ENCODE data around the gene C6orf163.

The C6orf163 gene

GRCh38 chr6:87357479-87358196 is 13.0 kb downstream of the C6orf163 start:
- DNase-seq: no peak

- DNase-seq: no peak
Observed at GRCh38 chr6:87364602-87365252, 20.1 kb downstream of the C6orf163 start.

DNA sequence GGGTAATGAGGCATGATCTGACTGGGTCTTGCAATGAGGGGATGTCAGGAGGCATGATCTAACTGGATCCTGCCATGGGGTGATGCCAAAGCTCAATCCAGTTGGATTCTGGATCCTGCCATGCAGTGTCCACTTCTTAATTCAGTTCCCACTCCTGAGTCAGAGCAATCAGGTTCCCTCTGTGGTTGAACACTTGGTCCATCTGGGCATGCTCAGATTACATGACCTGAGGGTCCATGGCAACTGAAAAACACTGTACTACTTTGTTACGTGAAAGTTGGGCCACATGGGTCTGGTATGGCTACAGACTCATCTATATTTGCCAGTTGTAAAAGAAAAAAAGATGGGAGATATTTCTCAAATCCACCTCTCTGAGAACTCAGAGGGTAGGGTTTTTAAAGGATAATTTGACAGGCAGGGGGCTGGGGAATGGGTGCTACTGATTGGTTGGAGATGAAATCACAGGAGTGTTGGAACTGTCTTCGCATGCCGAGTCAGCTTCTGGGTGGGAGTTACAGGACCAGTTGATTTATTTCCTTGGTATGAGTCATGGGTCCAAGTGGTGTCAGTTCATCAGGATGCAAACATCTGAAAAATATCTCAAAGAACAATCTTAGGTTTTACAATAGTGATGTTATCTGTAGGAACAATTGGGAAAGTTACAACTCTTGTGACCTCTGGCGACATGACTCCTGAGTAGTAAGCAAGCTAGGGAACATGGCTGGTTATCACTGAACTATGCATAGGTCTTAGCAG is 21.6 kb downstream of the C6orf163 start:
- DNase-seq: no peak

- no peak for DNase-seq
Observed at GRCh38 chr6:87366899-87367298, 22.3 kb downstream of the C6orf163 start.

- no peak for DNase-seq
Observed at GRCh38 chr6:87373377-87373776, 28.8 kb downstream of the C6orf163 start.

DNA sequence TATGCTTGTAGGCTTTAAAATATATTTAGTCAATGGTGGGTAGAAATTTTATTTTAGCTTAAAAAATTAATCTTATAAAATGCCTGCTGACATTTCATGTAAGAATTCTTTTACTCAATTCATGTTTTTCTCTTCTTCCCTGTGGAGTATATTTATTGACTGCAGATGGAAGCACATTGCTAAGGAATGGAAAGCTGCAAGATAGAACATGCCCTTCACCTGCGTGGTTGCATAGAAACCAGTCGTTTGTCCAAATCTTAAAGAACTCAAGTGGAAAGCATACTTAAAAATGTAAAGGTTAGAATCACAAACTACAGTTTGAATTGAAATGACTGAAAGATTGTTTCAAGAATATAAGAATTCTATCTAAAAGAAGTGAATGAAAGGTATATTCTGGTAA is 30.7 kb downstream of the C6orf163 start:
- no peak for DNase-seq

GRCh38 chr6:87376643-87377042 is 32.0 kb downstream of the C6orf163 start:
- no peak for DNase-seq

DNA sequence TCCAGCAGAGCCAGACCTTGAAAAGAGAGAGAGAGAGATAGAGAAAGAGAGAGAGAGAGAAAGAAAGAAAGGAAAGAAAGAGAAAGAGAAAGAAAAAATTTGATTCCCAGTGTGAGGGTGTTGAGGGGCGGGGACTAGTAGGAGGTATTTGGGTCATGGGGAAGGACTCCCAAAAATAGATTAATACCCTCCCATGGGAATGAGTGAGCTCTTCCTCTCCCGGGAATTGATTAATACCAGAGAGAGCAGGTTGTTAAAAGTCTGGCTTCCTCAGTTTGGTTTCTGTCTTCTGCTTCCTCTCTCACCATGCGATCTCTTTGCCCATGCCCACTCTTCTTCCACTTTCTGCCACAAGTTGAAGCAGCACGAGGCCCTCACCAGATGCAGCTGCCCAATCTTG is 34.3 kb downstream of the C6orf163 start:
- DNase-seq: no peak

DNA sequence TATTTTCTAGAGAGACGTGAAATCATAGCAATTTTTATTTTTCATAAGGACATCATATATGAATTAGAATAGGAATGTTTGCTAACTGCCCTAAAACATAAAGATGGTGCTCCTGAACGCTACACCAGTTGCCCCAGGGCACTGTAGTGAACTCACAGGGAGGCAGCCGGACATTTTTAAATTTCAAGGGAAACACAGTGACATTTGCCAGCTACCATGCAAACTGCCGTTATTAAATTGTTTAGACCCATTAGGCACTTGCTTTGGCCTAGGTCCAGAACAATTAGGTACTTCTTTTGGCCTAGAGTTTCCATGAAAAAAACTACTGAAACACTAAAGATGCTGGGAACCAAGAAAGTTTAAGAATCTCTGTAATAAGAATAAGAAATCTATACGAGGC is 38.2 kb downstream of the C6orf163 start:
- DNase-seq: no peak

DNA sequence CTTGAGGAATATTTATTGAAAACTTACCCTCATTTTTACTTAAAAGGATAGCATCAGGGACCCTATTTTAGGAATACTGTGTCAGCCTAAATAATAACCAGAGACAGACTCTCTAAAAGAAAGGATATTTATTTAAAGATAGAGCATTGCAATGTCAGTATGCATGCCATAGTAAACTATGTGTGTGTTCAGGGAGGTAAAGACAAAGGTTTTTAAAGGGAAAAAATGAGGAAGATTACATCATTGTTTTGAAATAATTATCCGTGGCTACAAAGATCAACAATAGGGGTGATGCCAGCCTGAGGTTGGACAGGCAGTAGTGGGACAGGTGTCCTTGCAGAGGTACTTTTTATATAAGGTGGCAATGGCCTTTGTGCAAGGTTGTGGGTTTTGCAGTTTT is 39.4 kb downstream of the C6orf163 start:
- no peak for DNase-seq

DNA sequence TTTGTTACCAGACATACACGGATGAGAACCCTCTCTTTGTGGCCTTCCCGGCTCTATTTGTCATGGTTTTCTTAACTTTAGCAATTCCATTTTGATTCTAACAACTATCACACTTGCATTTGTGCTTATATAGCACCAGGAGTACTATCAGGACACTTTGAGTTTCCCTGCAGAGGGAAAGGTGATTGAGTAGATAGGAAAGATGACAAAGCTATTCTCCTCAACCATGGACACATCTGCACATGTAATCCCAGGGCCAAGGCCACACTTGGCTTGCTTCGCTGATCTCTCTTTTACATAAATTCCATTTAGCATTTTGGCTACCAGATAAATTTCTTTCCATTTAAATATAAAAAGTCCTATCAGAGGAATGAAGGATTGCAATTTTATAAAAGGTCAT is 39.8 kb downstream of the C6orf163 start:
- no peak for DNase-seq

DNA sequence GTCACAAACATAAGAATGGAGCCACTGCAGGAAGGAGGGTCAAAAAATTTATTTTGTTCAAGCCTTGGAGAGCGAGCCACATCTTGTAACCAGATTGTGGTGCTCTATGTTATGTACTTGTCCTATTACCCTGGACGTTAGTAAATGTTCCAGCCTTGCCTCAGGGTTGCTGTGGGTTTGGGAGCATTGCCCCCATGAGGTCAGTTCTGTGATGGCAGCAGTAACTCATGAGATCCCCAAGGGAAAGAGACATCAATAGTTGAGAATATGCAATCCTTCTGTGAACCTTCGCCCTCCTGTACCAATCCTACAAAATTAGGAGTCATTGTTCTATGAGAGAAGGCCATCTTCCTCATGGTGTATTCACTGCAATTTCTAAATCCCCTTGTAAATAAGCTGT is 46.7 kb downstream of the C6orf163 start:
- DNase-seq: peak; percentile 37 to 64

- DNase-seq: peak; percentile 90 to 91
Observed at GRCh38 chr6:87393026-87393622, 48.5 kb downstream of the C6orf163 start.

GRCh38 chr6:87395431-87395830 is 50.8 kb downstream of the C6orf163 start:
- no peak for DNase-seq

- peak; percentile 93 to 94 for DNase-seq
Observed at GRCh38 chr6:87396595-87397392, 52.2 kb downstream of the C6orf163 start.

DNA sequence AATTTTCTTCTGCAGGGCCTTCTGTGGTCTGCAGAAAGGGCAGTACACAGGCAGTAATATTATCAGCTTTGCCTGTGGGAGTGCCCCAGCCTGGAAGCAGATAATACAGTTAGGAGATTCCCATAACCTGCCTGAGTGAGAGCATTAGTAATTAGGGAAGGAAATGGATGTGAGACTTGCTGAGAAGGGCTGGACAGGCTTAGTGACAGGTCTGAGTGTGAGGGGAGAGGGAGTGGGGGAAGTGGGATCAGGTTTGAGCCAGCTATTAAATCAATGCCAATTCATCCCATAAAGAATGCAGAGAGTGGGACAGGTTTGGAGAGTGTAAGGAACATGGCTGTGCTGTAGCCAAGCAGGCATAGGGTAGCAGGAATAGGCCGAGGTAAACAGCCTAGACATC is 53.0 kb downstream of the C6orf163 start:
- peak in 1 of 2 experiments; percentile 5 for DNase-seq

DNA sequence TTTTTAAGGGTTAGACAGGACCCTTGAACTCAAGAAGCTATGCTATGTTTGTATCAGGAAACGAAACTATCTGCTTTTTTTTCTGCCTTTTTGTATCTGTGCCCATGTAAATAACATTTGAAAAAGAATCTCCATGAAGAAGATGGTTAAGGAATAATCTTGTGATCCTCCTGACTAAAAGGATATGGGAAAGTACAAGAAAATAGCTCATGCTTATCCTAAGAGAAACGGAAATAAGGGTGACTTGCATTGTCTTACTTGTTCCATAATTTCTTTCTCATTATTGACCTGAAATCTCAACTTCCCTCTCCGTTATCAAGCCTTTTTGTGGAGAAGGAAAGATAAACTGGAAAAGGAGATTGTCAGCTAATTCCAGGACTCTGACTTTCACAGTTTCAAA is 57.2 kb downstream of the C6orf163 start:
- DNase-seq: no peak

DNA sequence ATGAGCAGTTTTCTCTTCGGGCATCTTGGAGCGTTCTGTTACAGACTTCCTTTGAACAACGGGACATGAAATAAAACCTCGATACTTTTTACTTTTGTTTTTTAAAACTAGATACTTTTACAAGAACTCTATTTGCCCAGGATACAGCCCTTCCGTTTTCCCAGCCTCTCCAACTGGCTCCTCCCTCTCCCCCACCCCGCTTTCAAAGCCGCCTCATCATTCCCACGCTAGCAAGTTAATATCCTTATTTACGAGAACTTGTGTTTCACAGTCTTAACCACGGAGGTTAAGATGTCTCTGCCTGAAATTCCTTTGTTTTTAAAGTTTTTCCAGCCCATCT is 62.9 kb downstream of the C6orf163 start:
- DNase-seq: peak; percentile 47 to 54

DNA sequence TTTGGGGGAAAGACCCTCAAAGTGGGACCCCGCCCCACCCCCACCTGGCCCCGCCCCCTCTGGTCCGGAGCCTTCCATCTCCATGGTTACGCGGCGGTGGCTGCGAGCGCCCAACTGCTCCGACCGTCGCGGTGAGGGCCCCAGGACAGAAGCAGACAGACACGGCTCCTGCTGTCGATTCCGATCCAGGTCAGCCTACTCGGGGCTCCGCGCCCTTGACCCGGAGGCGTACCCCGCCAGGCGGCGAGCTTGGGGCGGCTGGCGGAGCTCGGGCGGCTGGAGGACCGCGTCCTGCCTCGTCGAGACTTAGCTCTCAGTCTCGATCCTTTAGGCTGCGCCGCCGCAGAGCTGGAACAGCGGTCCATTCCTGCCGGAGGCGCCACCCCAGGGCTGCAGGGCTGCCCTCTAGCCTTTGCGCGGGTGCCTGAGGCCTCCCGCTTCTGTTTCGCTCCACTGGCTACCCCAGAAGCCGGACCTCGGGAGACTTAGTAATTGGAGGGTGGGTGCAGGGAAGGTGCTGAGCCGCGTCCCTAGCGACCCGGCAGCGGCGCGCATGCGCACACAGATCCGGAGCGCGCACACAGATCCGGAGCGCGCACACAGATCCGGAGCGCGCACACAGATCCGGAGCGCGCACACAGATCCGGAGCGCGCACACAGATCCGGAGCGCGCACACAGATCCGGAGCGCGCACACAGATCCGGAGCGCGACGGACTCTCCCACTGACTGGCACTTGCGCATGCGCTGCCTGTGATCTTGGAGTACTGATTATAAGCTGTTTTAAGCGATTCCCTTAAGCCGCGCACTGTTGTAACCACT is 63.5 kb downstream of the C6orf163 start, which contains the start of gene CFAP206:
TSS of gene CFAP206 (plus strand) at position 72 of the 820 bp plus-strand sequence. CDS start 1,868 bp downstream, outside the sequence.
- DNase-seq: peak; percentile 83 to 85

- no peak for DNase-seq
Observed at GRCh38 chr6:87408721-87409155, 64.1 kb downstream of the C6orf163 start.
